ENCODE results near the gene PDK2.

Gene PDK2

DNA sequence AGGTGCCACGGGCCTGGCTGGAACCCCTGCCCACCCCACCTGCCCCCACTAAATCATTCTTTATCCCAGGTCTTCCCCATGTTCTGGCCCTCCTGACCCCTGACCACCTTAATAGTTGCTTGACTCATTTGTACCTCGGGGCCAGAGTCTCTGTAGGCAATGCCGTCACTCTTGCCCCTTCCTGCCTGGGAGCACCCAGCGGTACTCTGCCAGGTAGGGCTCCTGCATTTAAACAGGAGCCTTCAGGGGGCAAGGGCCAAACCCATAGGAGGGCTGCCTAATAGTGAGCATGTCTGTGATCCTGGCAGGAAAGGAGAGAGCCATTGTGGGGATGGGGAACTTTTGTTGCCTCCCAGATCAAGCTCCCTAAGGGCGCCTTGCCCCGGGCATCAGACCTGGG, 48.1 kb upstream of the PDK2 start:
- no peaks in the 10 kb centered on the region for H3K36me3 ChIP-seq (ENCODE audit: insufficient read depth, low read length)
- ATAC-seq (ENCODE audit: insufficient read depth, low read depth) (no peak), DNase-seq (no peak)
- H3K4me2 ChIP-seq (ENCODE audit: insufficient read depth, low read length) = no peak overlapping the region
- H3K27ac ChIP-seq (ENCODE audit: low read length) = no peak overlapping the region
- H3K4me3 ChIP-seq (ENCODE audit: low read depth in 1 of 2, low read length in 2 of 2) = no peak overlapping the region
- H3K27me3 ChIP-seq (ENCODE audit: insufficient read depth, low read length, poor library complexity) = peaks cover 4% of the 10 kb centered on the region
- H4K20me1 ChIP-seq (ENCODE audit: insufficient read depth, low read length) = 0 out of 2 replicates have a peak, but pooled peaks cover 4% of the 10 kb centered on the region
- no peaks in the 10 kb centered on the region for H3K9me3 ChIP-seq (ENCODE audit: insufficient read depth, low read length, severe bottlenecking)
- H3K79me2 ChIP-seq (ENCODE audit: insufficient read depth, low read length) = no peaks in the 10 kb centered on the region
- H3K4me1 ChIP-seq (ENCODE audit: insufficient read depth, low read length) = no peaks in the 10 kb centered on the region; the same call in 1 of the 2 replicates
- H2AFZ ChIP-seq (ENCODE audit: low read depth, low read length) = no peak overlapping the region
- TF ChIP-seq, protein P1, sequence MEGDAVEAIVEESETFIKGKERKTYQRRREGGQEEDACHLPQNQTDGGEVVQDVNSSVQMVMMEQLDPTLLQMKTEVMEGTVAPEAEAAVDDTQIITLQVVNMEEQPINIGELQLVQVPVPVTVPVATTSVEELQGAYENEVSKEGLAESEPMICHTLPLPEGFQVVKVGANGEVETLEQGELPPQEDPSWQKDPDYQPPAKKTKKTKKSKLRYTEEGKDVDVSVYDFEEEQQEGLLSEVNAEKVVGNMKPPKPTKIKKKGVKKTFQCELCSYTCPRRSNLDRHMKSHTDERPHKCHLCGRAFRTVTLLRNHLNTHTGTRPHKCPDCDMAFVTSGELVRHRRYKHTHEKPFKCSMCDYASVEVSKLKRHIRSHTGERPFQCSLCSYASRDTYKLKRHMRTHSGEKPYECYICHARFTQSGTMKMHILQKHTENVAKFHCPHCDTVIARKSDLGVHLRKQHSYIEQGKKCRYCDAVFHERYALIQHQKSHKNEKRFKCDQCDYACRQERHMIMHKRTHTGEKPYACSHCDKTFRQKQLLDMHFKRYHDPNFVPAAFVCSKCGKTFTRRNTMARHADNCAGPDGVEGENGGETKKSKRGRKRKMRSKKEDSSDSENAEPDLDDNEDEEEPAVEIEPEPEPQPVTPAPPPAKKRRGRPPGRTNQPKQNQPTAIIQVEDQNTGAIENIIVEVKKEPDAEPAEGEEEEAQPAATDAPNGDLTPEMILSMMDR (IDR thresholded peaks at IDR 0.05; ENCODE audit: borderline replicate concordance, extremely low read depth, low read length, poor library complexity, severe bottlenecking) = no peak
- TF ChIP-seq EZH2 (IDR thresholded peaks at IDR 0.05; ENCODE audit: borderline replicate concordance, low read depth, low read length, severe bottlenecking) = no peak
- no peak overlapping the region for H3K9ac ChIP-seq (ENCODE audit: low read depth, low read length)

DNA sequence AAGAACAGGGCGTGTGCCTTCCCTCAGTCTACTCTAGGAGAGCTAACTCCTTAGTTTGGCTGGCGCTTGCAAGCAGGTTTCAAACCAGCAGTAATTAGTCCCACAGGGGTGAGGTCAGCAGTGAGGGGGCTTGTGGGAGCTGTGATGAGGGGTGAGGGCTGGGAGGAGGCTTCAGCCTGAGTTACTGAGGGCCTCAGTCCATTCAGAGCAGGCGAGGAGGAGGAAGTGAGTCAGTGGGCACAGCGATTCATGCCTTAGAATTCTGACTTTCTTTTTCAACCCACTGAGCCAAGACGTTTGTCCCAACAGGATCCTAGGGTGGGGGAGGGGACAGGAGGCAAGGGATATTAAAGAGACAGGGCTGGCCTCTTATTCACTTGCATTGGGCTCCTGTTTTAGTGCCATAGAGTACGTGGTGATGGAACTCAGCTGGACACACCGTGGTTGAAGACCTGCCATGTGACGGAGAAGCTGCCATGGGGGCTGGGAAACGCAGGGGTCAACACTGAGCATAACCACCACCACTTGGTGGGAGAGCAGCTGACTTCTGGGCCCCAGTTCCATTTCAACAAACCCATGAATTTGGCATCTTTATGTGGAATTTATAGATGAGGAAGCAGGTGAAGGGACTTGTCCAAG, 47.5 kb upstream of the PDK2 start:
- ATAC-seq (ENCODE audit: insufficient read depth, low read depth) (no peak), DNase-seq (no peak)
- Histone ChIP-seq H3K9ac (ENCODE audit: low read depth, low read length) (no peak overlapping the region), H3K27me3 (ENCODE audit: insufficient read depth, low read length, poor library complexity) (peaks cover 4% of the 10 kb centered on the region), H3K9me3 (ENCODE audit: insufficient read depth, low read length, severe bottlenecking) (no peaks in the 10 kb centered on the region), H4K20me1 (ENCODE audit: insufficient read depth, low read length) (0 out of 2 replicates have a peak, but pooled peaks cover 4% of the 10 kb centered on the region), H3K27ac (ENCODE audit: low read length) (no peak overlapping the region), H2AFZ (ENCODE audit: low read depth, low read length) (no peak overlapping the region), H3K4me2 (ENCODE audit: insufficient read depth, low read length) (no peak overlapping the region), H3K4me3 (ENCODE audit: low read depth in 1 of 2, low read length in 2 of 2) (no peak overlapping the region), H3K79me2 (ENCODE audit: insufficient read depth, low read length) (no peaks in the 10 kb centered on the region), H3K4me1 (ENCODE audit: insufficient read depth, low read length) (no peaks in the 10 kb centered on the region; the same call in 1 of the 2 replicates), H3K36me3 (ENCODE audit: insufficient read depth, low read length) (no peaks in the 10 kb centered on the region)
- TF ChIP-seq, protein P1 (IDR thresholded peaks at IDR 0.05; ENCODE audit: borderline replicate concordance, extremely low read depth, low read length, poor library complexity, severe bottlenecking) = no peak
- no peak for TF ChIP-seq EZH2 (IDR thresholded peaks at IDR 0.05; ENCODE audit: borderline replicate concordance, low read depth, low read length, severe bottlenecking)

DNA sequence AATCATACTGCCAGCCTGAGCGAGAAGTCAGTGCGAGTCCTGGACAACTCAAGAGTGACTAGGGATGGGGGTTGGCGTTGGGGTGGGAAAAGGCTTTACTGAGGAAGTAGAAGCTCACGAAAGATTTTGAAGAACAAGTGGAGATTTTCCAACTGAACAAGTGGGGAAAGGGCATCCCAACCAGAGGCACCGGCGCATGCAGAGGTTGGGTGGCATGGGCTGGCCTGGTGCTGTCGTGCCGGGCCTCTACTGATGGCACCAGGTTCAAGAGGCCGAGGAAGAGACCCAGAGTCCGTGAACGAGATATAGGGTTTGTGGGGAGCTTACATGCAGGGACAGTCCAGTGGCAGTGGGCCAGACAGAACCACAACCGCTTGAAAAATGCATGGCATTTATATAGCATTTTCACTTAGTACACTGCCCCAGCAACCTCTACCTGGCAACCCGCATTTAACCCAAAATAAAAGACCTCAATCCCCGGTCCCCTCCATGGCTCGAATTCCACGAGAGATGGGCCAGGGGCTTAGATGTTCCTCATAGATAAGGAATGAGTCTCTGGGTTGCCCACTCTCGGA, 46.9 kb upstream of the PDK2 start:
- TF ChIP-seq, protein P1 (IDR thresholded peaks at IDR 0.05; ENCODE audit: borderline replicate concordance, extremely low read depth, low read length, poor library complexity, severe bottlenecking) = no peak
- no peak for TF ChIP-seq EZH2 (IDR thresholded peaks at IDR 0.05; ENCODE audit: borderline replicate concordance, low read depth, low read length, severe bottlenecking)
- Histone ChIP-seq H3K79me2 (ENCODE audit: insufficient read depth, low read length) (no peaks in the 10 kb centered on the region), H2AFZ (ENCODE audit: low read depth, low read length) (no peak overlapping the region), H3K9ac (ENCODE audit: low read depth, low read length) (no peak overlapping the region), H3K4me1 (ENCODE audit: insufficient read depth, low read length) (no peaks in the 10 kb centered on the region; the same call in 1 of the 2 replicates), H3K27me3 (ENCODE audit: insufficient read depth, low read length, poor library complexity) (peaks cover 8% of the 10 kb centered on the region), H3K27ac (ENCODE audit: low read length) (no peak overlapping the region), H3K4me3 (ENCODE audit: low read depth in 1 of 2, low read length in 2 of 2) (no peak overlapping the region), H4K20me1 (ENCODE audit: insufficient read depth, low read length) (0 out of 2 replicates have a peak, but pooled peaks cover 4% of the 10 kb centered on the region), H3K4me2 (ENCODE audit: insufficient read depth, low read length) (no peak overlapping the region), H3K36me3 (ENCODE audit: insufficient read depth, low read length) (no peaks in the 10 kb centered on the region), H3K9me3 (ENCODE audit: insufficient read depth, low read length, severe bottlenecking) (no peaks in the 10 kb centered on the region)
- DNase-seq = no peak
- no peak for ATAC-seq (ENCODE audit: insufficient read depth, low read depth)
